ENCODE results near the gene MTHFD2. TPM values are rescaled to one million over a fixed set of nuclear protein-coding genes. Genes with fewer than 3 reads are reported as not detected.

Gene MTHFD2
- total RNA-seq, 1 experiment from 2014 or later: 205 TPM

DNA sequence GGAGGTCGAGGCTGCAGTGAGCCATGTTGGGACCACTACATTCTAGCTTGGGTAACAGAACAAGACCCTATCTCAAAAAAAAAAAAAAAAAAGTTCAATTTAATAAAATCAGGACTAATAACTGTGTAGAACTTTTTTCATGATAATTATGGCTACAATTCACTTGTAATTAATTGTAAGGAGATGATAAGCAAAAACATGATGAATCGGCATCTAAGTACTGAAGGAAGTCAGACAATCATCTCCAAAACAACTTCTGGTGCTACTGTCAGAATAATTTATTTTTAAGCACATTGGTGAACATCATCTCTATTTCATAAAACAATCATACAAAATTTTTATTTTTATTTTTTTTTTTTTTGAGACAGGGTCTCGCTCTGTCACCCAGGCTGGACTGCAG is 9.7 kb upstream of the MTHFD2 start:
- Mint-ChIP-seq H3K4me1 (ENCODE audit: low read depth, unreplicated experiment) (no peaks in the 10 kb centered on the region), H3K4me3 (ENCODE audit: low read depth, unreplicated experiment) (no peak overlapping the region), H3K27me3 (ENCODE audit: unreplicated experiment) (peaks cover 8% of the 10 kb centered on the region), H3K9me3 (ENCODE audit: low read depth, unreplicated experiment) (no peaks in the 10 kb centered on the region), H3K36me3 (ENCODE audit: insufficient read depth, unreplicated experiment) (no peaks in the 10 kb centered on the region), H3K27ac (ENCODE audit: unreplicated experiment) (no peak overlapping the region)
- CTCF ChIA-PET: no interaction called here
- DNase-seq: no peak
- BruUV-seq (replicated peaks): no TSS peak
- TF ChIP-seq CTCF (IDR thresholded peaks at IDR 0.05; ENCODE audit: unreplicated experiment): no peak
- intact Hi-C loops (cut with micrococcal nuclease; ENCODE audit: unreplicated experiment): no loop called here

GRCh38 chr2:74191596-74192380 is 6.6 kb upstream of the MTHFD2 start:
- H3K4me3 Mint-ChIP-seq (ENCODE audit: low read depth, unreplicated experiment): no peak overlapping the region
- H3K27ac Mint-ChIP-seq (ENCODE audit: unreplicated experiment): no peak overlapping the region
- no peak for DNase-seq
- intact Hi-C loops (cut with micrococcal nuclease; ENCODE audit: unreplicated experiment): no loop called here
- no TSS peak for BruUV-seq (replicated peaks)
- H3K27me3 Mint-ChIP-seq (ENCODE audit: unreplicated experiment): no peaks in the 10 kb centered on the region
- no peaks in the 10 kb centered on the region for H3K36me3 Mint-ChIP-seq (ENCODE audit: insufficient read depth, unreplicated experiment)
- no peak for TF ChIP-seq CTCF (IDR thresholded peaks at IDR 0.05; ENCODE audit: unreplicated experiment)
- no peaks in the 10 kb centered on the region for H3K4me1 Mint-ChIP-seq (ENCODE audit: low read depth, unreplicated experiment)
- no peaks in the 10 kb centered on the region for H3K9me3 Mint-ChIP-seq (ENCODE audit: low read depth, unreplicated experiment)
- CTCF ChIA-PET: no interaction called here

DNA sequence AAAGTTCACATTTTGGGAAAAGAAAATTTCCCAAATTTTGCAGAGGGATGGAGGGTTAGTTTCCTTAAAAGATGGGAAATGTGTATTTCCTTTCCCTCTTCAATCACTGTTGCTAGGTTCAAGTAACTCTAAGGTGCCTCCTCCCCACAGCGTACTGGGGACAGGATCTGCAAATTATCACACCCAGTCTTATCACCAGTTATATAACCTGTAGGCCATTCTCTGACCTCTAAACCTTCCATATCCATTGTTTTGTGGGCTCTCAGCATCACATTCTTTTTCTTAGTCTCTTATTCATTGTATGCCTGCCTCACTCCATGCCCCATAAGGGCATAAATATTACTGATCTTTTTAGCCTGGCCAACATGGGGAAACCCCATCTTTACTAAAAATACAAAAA is 3.6 kb upstream of the MTHFD2 start:
- intact Hi-C loops (cut with micrococcal nuclease; ENCODE audit: unreplicated experiment): no loop called here
- DNase-seq: no peak
- Mint-ChIP-seq H3K27ac (ENCODE audit: unreplicated experiment) (no peak overlapping the region), H3K9me3 (ENCODE audit: low read depth, unreplicated experiment) (peaks cover 4% of the 10 kb centered on the region), H3K4me3 (ENCODE audit: low read depth, unreplicated experiment) (no peak overlapping the region), H3K36me3 (ENCODE audit: insufficient read depth, unreplicated experiment) (peaks cover 23% of the 10 kb centered on the region), H3K27me3 (ENCODE audit: unreplicated experiment) (no peaks in the 10 kb centered on the region), H3K4me1 (ENCODE audit: low read depth, unreplicated experiment) (peaks cover 7% of the 10 kb centered on the region)
- CTCF ChIA-PET: no interaction called here
- no peak for TF ChIP-seq CTCF (IDR thresholded peaks at IDR 0.05; ENCODE audit: unreplicated experiment)
- BruUV-seq (replicated peaks): no TSS peak

DNA sequence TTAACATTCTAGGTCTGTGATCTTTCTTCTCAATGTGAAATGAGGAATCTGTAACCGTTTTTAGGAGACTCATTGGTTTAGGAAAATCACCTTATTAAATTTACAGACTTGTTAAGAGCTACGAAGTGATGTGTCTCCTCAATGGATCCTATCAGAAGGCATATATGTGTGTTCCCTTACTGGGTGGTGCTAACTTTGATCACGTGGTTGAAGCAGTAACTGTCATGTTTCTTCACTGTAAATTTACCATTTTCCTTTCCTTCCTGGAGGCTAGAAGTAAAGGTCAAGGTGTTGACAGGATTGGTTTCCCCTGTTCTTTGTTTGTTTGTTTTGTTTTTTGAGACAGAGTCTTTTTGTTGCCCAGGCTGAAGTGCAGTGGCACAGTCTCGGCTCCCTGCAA is 1.4 kb upstream of the MTHFD2 start:
- intact Hi-C loops (cut with micrococcal nuclease; ENCODE audit: unreplicated experiment): no loop called here
- no TSS peak for BruUV-seq (replicated peaks)
- no peak overlapping the region for H3K27ac Mint-ChIP-seq (ENCODE audit: unreplicated experiment)
- no peak overlapping the region for H3K4me3 Mint-ChIP-seq (ENCODE audit: low read depth, unreplicated experiment)
- DNase-seq: no peak
- CTCF ChIA-PET: no interaction called here
- TF ChIP-seq CTCF (IDR thresholded peaks at IDR 0.05; ENCODE audit: unreplicated experiment): no peak
- H3K9me3 Mint-ChIP-seq (ENCODE audit: low read depth, unreplicated experiment): peaks cover 4% of the 10 kb centered on the region
- H3K27me3 Mint-ChIP-seq (ENCODE audit: unreplicated experiment): no peaks in the 10 kb centered on the region
- peaks cover 23% of the 10 kb centered on the region for H3K4me1 Mint-ChIP-seq (ENCODE audit: low read depth, unreplicated experiment)
- peaks cover 36% of the 10 kb centered on the region for H3K36me3 Mint-ChIP-seq (ENCODE audit: insufficient read depth, unreplicated experiment)
